K562 (cell line): Measurements from ENCODE around the gene KLF5. TPM values are rescaled to one million over a fixed set of nuclear protein-coding genes. Genes with fewer than 3 reads are reported as not detected.

Experiments used
- BRCA1 ChIP-seq, 2 experiments: fragments of 450-650 bp in 1 of 2; sonication (generic) in 1 of 2; formaldehyde crosslinking in 1 of 2; IDR thresholded peaks; 2 replicates each; pipeline versions ENCODE4 v1.5.0 to v1.6.1; 2017 to 2020; ENCODE audit warnings: mild to moderate bottlenecking in 1 of 2, missing genetic modification reagents in 1 of 2
- CBFA2T3 ChIP-seq: fragments of 450-650 bp; IDR thresholded peaks from 2 replicates; pipeline ENCODE4 v1.6.1; 2017
- CC2D1A ChIP-seq: fragments of 450-650 bp; IDR thresholded peaks from 2 replicates; pipeline ENCODE4 v1.6.1; 2017; ENCODE audit warnings: mild to moderate bottlenecking
- CSDE1 ChIP-seq, 2 experiments: fragments of 450-650 bp; IDR thresholded peaks; 2 replicates each; pipeline ENCODE4 v1.6.1; 2016; ENCODE audit warnings: mild to moderate bottlenecking in 1 of 2
- DPF2 ChIP-seq: fragments of 450-650 bp; IDR thresholded peaks from 2 replicates; pipeline ENCODE4 v1.6.1; 2016
- GTF2F1 ChIP-seq: IDR thresholded peaks from 2 replicates; pipeline ENCODE4 v1.6.1; 2011; ENCODE audit warnings: low read depth, low read length, improper control_type of control experiment
- KDM1A ChIP-seq, 2 experiments: fragments of 450-650 bp; IDR thresholded peaks; 2 replicates each; pipeline ENCODE4 v1.6.1; 2016; ENCODE audit warnings: mild to moderate bottlenecking in 2 of 2
- MYNN ChIP-seq, 2 experiments: sonication (generic); formaldehyde crosslinking in 1 of 2; IDR thresholded peaks; 2 replicates each; pipeline versions ENCODE4 v1.5.0 to v1.6.1; 2016 to 2020; ENCODE audit warnings: antibody characterized with exemption in 1 of 2, missing genetic modification reagents in 1 of 2
- NRF1 ChIP-seq, 2 experiments: fragments of 450-650 bp; IDR thresholded peaks in 1 of 2; conservative IDR thresholded peaks in 1 of 2; 2 replicates each; pipeline ENCODE4 v1.6.1; 2014; ENCODE audit warnings: mild to moderate bottlenecking in 2 of 2
- PHF8 ChIP-seq: fragments of 200-600 bp; sonication (generic); IDR thresholded peaks from 2 replicates; pipeline ENCODE4 v1.6.1; 2012; ENCODE audit warnings: mixed run types, mild to moderate bottlenecking, inconsistent platforms, low read length, moderate library complexity, borderline replicate concordance
- SMARCE1 ChIP-seq: fragments of 450-650 bp; IDR thresholded peaks from 2 replicates; pipeline ENCODE4 v1.7.1; 2016; ENCODE audit warnings: mild to moderate bottlenecking
- SREBF1 ChIP-seq: fragments of 150-350 bp; IDR thresholded peaks from 2 replicates; pipeline ENCODE4 v1.6.1; 2014; ENCODE audit warnings: antibody characterized with exemption, low read depth, low read length, borderline replicate concordance
- ZFX ChIP-seq: sonication (generic); formaldehyde crosslinking; IDR thresholded peaks from 2 replicates; pipeline ENCODE4 v1.8.0; 2022; ENCODE audit warnings: mild to moderate bottlenecking, missing genetic modification reagents, moderate library complexity
- ZKSCAN8 ChIP-seq: fragments of 200-800 bp; sonication (Bioruptor generic); IDR thresholded peaks from 2 replicates; pipeline ENCODE4 v1.6.1; 2016; ENCODE audit warnings: missing genetic modification characterization, missing compliant biosample characterization
- ZNF143 ChIP-seq: sonication (generic); formaldehyde crosslinking; IDR thresholded peaks from 2 replicates; pipeline ENCODE4 v1.9.0; 2022; ENCODE audit warnings: mild to moderate bottlenecking, missing genetic modification reagents
- ZNF316 ChIP-seq: fragments of 450-650 bp; IDR thresholded peaks from 2 replicates; pipeline ENCODE4 v1.6.1; 2016
- polyA plus RNA-seq, 8 experiments: library from polyadenylated mRNA; depleted of rRNA in 4 of 8; stranded (reverse) in 5 of 8; unstranded in 3 of 8; fragments of >200 nt; fragmentation: Nextera tagmentation in 2 of 8; fragmentation: Illumina TruSeq in 1 of 8; extraction: Ambion mirVana in 2 of 8; extraction: Trizol in 1 of 8; gene quantifications; 2 replicates each; pipeline versions ENCODE4 v1.2.1 to v1.2.3, GENCODE V29; 2011 to 2014; ENCODE audit warnings: inconsistent platforms in 1 of 8, missing spikeins in 1 of 8
- total RNA-seq, 7 experiments: library from RNA; depleted of rRNA in 6 of 7; stranded (reverse); fragments of >200 nt in 6 of 7; fragmentation: Illumina TruSeq in 2 of 7; extraction: Trizol in 2 of 7; gene quantifications; 2 replicates each; pipeline versions ENCODE4 v1.2.1 to v1.2.3, GENCODE V29; 2011 to 2021; ENCODE audit warnings: low replicate concordance in 1 of 7
- TF ChIP-seq, protein P1 (sequence below): IDR thresholded peaks from 2 replicates; pipeline ENCODE4 v1.6.1; 2011; ENCODE audit warnings: borderline replicate concordance, low read depth, mild to moderate bottlenecking, moderate library complexity, low read length; ENCODE audit not compliant: insufficient read depth, poor library complexity, severe bottlenecking
- TF ChIP-seq, protein P2 (sequence below): fragments of 450-650 bp; formaldehyde crosslinking; IDR thresholded peaks from 2 replicates; pipeline ENCODE4 v1.4.0; 2022; ENCODE audit warnings: mild to moderate bottlenecking, moderate library complexity
- TF ChIP-seq, protein P3 (sequence below), 2 experiments: fragments of 250-450 bp in 1 of 2; fragments of 450-650 bp in 1 of 2; sonication (Bioruptor Pico) in 1 of 2; IDR thresholded peaks; 2 replicates each; pipeline versions ENCODE4 v1.6.1 to v1.8.0; 2016 to 2021; ENCODE audit warnings: mild to moderate bottlenecking in 2 of 2, moderate library complexity in 2 of 2, missing compliant biosample characterization in 1 of 2, missing genetic modification characterization in 1 of 2
- TF ChIP-seq, protein P4 (sequence below): fragments of 450-650 bp; IDR thresholded peaks from 2 replicates; pipeline ENCODE4 v1.6.1; 2016; ENCODE audit warnings: antibody characterized with exemption
- TF ChIP-seq, protein P5 (sequence below): sonication (generic); IDR thresholded peaks from 2 replicates; pipeline ENCODE4 v1.6.1; 2016

Gene KLF5
- total and polyA plus RNA-seq, 9 of the 15 experiments (the other 6 are each of a cell fraction or from before 2014, with no cell fraction given), result 0.17 to 1.0 (median 0.36) TPM

DNA sequence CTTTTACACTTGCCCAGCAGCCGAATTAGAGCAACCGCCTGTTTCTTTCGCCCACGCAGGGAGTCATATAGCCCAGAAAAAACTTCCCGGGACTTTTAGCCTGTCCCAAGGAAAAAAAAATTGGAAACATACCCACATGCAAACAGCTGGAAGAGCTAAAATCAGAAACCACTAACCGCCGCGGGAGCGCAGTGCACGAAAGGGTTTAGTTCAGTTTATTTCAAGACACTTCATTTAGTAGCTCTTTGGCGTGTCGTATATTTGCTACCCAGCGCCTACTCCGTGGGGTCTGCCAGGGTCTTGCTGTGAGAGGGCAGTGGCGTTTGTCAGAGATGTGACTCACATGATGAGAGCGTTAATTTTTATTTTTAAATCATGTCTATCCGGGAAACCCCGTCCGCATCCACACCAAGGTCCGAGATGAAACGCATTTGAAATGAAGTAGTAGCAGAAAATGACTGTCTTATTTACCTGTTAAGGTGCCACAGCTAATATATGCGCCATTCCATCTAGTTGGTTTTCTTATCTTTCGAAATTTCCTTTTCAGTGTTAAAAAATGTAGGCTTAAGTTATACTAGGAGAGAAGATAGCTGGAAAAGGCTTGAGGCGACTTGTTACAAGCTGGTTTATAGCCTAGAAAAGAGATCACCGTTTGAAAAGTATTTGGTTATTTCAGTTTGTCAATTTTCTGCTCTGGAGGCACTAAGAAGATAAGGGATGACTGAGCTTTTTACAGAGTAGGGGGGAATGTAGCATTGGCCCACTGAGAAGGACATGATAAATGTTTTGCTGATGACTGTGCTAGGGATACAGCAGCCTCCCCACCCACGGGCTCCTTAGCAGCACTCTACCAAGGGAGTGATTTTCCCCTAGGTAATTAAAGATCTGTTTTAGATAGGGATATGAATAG is 1.7 kb downstream of the KLF5 start (continued):
- TF ChIP-seq, protein P1, sequence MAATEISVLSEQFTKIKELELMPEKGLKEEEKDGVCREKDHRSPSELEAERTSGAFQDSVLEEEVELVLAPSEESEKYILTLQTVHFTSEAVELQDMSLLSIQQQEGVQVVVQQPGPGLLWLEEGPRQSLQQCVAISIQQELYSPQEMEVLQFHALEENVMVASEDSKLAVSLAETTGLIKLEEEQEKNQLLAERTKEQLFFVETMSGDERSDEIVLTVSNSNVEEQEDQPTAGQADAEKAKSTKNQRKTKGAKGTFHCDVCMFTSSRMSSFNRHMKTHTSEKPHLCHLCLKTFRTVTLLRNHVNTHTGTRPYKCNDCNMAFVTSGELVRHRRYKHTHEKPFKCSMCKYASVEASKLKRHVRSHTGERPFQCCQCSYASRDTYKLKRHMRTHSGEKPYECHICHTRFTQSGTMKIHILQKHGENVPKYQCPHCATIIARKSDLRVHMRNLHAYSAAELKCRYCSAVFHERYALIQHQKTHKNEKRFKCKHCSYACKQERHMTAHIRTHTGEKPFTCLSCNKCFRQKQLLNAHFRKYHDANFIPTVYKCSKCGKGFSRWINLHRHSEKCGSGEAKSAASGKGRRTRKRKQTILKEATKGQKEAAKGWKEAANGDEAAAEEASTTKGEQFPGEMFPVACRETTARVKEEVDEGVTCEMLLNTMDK, result no peak
- TF ChIP-seq, protein P2, sequence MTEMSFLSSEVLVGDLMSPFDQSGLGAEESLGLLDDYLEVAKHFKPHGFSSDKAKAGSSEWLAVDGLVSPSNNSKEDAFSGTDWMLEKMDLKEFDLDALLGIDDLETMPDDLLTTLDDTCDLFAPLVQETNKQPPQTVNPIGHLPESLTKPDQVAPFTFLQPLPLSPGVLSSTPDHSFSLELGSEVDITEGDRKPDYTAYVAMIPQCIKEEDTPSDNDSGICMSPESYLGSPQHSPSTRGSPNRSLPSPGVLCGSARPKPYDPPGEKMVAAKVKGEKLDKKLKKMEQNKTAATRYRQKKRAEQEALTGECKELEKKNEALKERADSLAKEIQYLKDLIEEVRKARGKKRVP (CRISPR knock-in tag), result no peak
- TF ChIP-seq BRCA1 (IDR thresholded peaks at IDR 0.05) (0 out of 2 replicates have a peak, but pooled peaks have one; percentile 24), BRCA1 (CRISPR knock-in tag; IDR thresholded peaks at IDR 0.05) (no peak), DPF2 (peak; percentile 20; the same call in 1 of the 2 replicates), CC2D1A (no peak), KDM1A (IDR thresholded peaks at IDR 0.05) (0 out of 4 replicates have a peak, but pooled peaks of 1 of the 2 experiments have one; percentile 9), ZNF316 (0 out of 2 replicates have a peak, but pooled peaks have one; percentile 7), NRF1 (conservative IDR thresholded peaks at IDR 0.05 in 1 of 2, IDR thresholded peaks at IDR 0.05 in 1 of 2) (no peak), GTF2F1 (no peak), PHF8 (no peak), SMARCE1 (no peak), SREBF1 (no peak), MYNN (IDR thresholded peaks at IDR 0.05) (no peak), MYNN (CRISPR knock-in tag; IDR thresholded peaks at IDR 0.05) (no peak), ZKSCAN8 (CRISPR knock-in tag) (no peak), ZNF143 (CRISPR knock-in tag) (no peak), ZFX (CRISPR knock-in tag) (no peak), CSDE1 (IDR thresholded peaks at IDR 0.05) (no peak), CBFA2T3 (no peak)
- TF ChIP-seq, protein P3, sequence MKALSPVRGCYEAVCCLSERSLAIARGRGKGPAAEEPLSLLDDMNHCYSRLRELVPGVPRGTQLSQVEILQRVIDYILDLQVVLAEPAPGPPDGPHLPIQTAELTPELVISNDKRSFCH (CRISPR knock-in tag; IDR thresholded peaks at IDR 0.05), result no peak
- TF ChIP-seq, protein P3 (tag; IDR thresholded peaks at IDR 0.05), result no peak
- TF ChIP-seq, protein P4, sequence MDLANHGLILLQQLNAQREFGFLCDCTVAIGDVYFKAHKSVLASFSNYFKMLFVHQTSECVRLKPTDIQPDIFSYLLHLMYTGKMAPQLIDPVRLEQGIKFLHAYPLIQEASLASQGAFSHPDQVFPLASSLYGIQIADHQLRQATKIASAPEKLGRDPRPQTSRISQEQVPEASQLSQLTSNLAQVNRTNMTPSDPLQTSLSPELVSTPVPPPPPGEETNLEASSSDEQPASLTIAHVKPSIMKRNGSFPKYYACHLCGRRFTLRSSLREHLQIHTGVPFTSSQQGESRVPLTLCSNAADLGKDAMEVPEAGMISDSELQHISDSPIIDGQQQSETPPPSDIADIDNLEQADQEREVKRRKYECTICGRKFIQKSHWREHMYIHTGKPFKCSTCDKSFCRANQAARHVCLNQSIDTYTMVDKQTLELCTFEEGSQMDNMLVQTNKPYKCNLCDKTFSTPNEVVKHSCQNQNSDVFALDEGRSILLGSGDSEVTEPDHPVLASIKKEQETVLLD, result no peak
- TF ChIP-seq, protein P5, sequence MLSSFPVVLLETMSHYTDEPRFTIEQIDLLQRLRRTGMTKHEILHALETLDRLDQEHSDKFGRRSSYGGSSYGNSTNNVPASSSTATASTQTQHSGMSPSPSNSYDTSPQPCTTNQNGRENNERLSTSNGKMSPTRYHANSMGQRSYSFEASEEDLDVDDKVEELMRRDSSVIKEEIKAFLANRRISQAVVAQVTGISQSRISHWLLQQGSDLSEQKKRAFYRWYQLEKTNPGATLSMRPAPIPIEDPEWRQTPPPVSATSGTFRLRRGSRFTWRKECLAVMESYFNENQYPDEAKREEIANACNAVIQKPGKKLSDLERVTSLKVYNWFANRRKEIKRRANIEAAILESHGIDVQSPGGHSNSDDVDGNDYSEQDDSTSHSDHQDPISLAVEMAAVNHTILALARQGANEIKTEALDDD, result peak; percentile 22; the same call in 1 of the 2 replicates
